NOMO-1 (cell line): ENCODE data around the gene DCTPP1.
A peak's percentile ranks its signal among the peaks of the same experiment; 100 is the strongest.
"Not testable (repeated sequence)": the region's sequence is repeated elsewhere in the genome, so short reads cannot be mapped to it uniquely, and the experiment has no call there.

Experiments used
- DNase-seq, 2 experiments: peaks; one replicate each; lab custom pipeline; 2025; ENCODE audit not compliant: unreplicated experiment in 2 of 2; lab: John Stamatoyannopoulos, UW

Gene DCTPP1

GRCh38 chr16:30416047-30416603 is 13.7 kb downstream of the DCTPP1 start:
- no peak for DNase-seq

GRCh38 chr16:30414159-30414558 is 15.7 kb downstream of the DCTPP1 start:
- no peak for DNase-seq

- DNase-seq = no peak
Measured at GRCh38 chr16:30413112-30413806, 16.6 kb downstream of the DCTPP1 start.

GRCh38 chr16:30409125-30410060 is 20.4 kb downstream of the DCTPP1 start:
- peak; percentile 72 to 80 for DNase-seq

- DNase-seq = peak in 1 of 2 experiments; percentile 11
Measured at GRCh38 chr16:30407804-30408534, 21.9 kb downstream of the DCTPP1 start.

GRCh38 chr16:30407102-30407803 is 22.6 kb downstream of the DCTPP1 start, which contains the start of gene ZNF771:
TSS of gene ZNF771 (plus strand) at chr16:30407606. CDS start at chr16:30408054, 448 bp downstream.
- DNase-seq = peak; percentile 88 to 95

- no peak for DNase-seq
Measured at GRCh38 chr16:30406795-30407101, 23.1 kb downstream of the DCTPP1 start.

GRCh38 chr16:30401768-30402425 is 27.9 kb downstream of the DCTPP1 start:
- no peak for DNase-seq

- no peak for DNase-seq
Measured at GRCh38 chr16:30399435-30400186, 30.2 kb downstream of the DCTPP1 start.

GRCh38 chr16:30398661-30399434 is 31.0 kb downstream of the DCTPP1 start:
- no peak for DNase-seq

GRCh38 chr16:30397776-30398660 is 31.8 kb downstream of the DCTPP1 start:
- no peak for DNase-seq

- no peak for DNase-seq
Measured at GRCh38 chr16:30397056-30397455, 32.8 kb downstream of the DCTPP1 start.

GRCh38 chr16:30396627-30397026 is 33.2 kb downstream of the DCTPP1 start:
- not testable (repeated sequence) for DNase-seq

GRCh38 chr16:30395992-30396585 is 33.7 kb downstream of the DCTPP1 start:
- DNase-seq = peak in 1 of 2 experiments; percentile 21

- peak; percentile 84 to 89 for DNase-seq
Measured at GRCh38 chr16:30395155-30395991, 34.5 kb downstream of the DCTPP1 start, which contains the start of gene ZNF48. TSS of gene ZNF48 (plus strand) at chr16:30395420. CDS start at chr16:30395795, 375 bp downstream.

- no peak for DNase-seq
Measured at GRCh38 chr16:30394592-30395154, 35.2 kb downstream of the DCTPP1 start.
